Measurements from ENCODE around the gene ACOX2.

The ACOX2 gene

DNA sequence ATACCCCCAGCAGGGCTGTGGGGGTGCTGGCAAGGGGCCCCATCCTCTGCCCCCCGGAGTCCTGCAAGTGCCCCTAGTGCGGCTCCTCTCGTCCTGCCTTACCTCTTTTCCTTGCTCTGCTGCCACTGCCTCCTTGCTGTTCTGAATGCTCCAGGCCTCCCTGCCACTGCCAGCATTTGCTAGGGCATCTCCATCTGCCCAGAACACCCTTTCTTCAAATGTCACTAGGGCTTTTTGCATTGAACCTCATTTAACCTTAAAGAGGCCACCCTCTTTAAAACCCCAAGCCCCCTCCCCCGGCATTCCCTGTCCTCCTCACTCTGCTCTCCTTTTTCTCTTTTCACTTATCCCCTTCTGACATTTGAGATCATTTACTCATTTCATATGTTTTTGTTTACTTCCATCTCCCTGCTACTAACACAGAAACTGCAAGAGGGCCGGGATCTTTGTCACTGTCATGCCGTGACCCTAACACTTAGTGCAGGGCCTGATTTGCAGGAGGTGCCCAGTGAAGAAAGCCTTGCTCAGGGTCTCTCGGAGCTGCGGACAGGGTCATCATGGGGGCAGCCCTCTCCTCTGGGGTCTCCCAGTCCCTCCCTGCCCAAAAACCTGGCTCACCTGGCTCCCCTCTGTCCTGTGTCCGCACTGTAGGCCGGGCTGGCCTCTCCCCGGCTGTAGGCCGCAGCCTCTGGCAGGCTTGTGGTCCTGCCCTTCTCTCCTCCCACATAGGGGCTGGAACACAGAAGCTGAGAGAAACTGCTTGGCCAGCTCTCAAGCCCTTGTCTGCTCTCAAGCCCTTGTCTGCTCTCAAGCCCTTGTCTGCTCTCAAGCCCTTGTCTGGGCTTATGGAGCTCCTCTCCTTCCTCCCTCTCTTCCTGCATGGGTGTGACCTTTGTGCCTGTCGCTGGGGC, at the start of gene ACOX2:
TSS of gene ACOX2 (minus strand) at position 690 of the 911 bp plus-strand sequence. CDS start 2,084 bp downstream, outside the sequence.
- DNase-seq (ENCODE audit: low spot score) = no peak

DNA sequence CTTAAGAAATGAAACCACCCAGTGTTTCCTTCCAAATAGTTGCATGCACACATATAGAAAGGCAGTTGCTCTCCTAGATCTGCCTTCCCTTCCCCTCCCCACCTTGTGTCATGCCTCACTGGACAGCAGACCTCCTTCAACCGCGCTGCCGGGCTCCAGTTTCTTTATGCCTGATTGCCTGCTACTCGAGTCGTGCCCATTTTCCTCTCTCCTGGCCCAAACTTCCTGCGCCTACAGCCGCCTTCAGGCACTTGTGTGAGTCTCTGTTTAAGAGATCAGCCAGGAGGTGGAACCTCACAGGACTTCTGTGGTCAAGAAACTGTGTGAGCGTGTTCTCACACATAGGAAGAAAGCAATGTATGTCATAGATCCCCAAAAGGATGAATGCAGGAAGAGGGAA, 49.0 kb upstream of the ACOX2 start:
- DNase-seq (ENCODE audit: low spot score) = no peak

DNA sequence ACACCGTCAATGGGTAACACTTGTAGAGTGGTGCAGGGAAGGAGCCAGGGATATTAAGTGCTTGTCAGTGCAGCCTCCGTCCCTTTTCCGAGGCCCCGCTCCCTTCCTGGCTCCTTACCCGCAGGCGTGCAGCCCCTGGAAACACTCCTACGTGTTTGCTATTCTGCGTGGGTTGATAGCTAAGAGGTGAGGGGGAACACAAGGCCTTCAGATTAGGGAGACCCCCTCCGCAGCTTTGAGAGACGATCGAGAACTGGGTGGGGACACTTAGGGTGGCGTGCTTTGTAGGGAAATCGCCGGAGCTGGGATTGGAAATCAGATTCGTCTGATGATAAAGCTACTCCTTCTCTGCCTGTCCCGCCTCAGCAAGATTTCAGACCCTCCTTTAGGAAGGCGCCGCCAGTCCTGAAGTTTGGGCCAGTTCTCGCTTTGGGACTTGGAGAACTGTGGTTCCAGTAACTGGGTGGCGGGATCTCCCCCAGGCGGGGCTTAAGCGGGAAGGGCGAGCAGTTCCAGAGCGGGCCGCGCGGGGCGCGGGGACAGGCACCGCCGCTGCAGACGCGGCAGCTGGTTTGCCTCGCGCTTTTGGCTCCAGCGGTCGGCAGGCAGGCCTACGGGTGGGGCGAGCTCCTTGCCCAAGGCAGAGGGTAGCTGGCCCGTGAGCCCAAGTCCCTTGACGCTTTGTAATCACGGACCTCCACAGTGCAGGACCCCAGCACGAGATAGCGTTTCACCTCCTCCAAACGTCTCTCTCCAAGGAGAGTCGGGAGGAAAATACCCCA, 48.2 kb upstream of the ACOX2 start:
- peak; percentile 88 for DNase-seq (ENCODE audit: low spot score)

DNA sequence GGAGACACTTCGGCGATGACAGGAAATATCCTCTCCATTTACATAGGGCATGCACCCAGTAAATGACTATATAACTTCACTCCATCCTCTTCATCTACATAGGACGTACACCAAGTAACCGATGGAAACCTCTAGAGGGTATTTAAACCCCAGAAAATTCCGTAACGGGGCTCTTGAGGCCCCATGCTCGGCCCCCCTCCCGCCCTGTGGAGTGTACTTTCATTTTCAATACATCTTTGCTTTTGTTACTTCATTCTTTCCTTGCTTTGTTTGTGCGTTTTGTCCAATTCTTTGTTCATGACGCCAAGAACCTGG, 47.7 kb upstream of the ACOX2 start:
- no peak for DNase-seq (ENCODE audit: low spot score)

DNA sequence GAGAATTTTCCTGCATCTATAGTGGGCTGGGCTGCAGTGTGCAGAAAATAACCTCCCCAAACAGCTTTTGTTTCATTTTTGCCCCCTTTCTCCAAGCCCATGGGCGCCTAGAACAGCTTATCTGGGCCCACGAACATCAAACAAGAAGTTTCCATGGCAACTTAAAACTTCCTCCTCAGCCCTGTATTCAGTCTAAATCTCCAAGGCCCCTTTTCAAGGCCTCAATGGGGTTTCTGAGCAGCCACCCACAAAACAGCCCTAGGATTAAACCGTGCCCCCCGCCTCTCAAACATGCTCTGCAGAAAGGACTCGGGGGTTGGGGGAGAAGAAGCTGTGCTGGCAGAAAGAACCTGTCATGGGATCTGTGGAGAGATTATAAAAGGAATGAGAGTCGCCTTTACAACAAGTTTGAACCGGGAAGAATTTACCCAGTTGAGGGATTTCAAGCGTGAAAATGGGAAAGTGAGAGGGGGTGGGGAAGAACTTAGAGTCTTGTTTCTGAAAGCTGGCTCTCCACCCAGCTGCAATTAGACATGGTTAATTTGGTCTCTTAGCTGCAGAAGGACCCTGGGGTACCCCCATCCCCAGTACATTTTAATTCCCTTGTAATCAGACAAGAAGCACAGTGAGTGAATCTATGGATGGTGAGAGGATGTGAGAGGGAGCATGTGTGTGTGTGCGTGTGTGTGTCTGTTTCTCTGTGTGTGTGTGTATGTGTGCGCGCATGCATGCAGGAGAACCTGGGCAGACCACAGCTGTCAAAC, 44.5 kb upstream of the ACOX2 start:
- peak; percentile 91 for DNase-seq (ENCODE audit: low spot score)

DNA sequence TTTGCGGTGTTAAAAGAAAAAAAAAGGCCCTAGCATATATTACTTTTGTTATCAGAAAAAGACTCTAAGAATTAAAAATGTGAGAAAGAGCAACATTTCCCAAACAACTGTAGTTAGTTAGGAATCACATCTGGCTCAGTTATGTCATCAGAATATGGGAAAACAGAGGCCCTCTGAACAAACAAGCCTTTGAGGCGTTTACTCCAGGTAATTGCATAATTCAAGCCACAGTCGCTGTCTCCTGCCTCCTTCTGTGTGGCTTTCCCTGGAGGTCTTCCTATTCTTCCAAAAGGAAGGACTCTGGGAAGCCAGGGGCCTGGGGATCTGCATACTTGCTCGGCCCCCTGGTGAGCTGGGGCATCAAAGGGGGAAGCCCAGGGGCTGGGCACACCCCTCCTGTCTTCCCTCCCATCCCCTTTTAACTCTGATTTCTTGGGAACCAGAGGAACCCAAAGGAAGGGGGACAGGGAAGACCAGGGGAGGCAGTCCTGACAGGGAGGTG, 43.9 kb upstream of the ACOX2 start:
- DNase-seq (ENCODE audit: low spot score) = peak; percentile 81

DNA sequence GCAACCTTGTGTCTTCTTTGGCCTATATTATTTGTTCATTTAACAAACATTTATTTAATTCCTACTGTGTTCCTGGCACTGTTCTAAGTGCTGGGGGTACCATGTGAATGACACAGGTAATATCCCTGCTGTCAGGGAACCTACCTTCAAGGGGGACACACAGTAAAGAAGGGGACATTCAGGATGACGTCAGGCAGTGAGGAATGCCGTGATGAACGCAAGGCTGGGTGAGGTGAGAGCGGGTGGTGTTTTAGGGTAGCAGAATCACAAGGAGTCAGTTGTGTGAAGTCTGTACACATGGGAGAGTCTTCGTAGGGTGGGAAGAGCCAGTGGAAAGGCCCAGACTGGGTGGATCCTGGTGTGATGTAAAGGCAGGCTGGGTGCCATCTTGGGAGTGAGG, 41.9 kb upstream of the ACOX2 start:
- no peak for DNase-seq (ENCODE audit: low spot score)

DNA sequence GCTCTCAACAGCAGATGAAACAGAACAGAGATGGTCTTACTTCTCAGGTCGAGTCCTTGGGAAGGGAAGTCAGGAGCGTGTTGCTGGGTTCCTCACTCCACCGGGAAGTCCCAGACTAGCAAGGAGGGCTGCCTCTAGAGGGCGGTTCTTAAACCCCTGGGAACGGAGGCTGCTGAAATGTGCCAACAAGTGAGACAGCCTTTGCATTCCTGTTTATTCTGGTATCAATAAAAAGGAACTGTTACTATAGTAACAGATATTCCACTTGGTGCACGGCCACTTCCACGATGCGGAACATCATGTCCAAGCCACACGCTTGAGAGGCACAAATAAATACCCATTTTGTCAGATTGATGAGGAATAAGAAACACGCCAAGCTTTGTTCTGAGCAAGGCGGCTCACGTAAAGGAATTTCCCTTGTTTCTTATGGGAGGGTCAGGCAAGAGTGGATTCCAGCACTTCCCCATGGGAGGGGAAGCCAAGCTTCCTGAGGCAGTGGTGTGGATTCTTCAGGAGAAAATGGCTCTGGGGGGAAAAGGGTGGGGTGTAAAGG, 40.4 kb upstream of the ACOX2 start, which contains the start of gene FAM107A:
TSS of gene FAM107A (minus strand) at position 123 of the 553 bp plus-strand sequence. CDS start 7,531 bp downstream, outside the sequence.
- DNase-seq (ENCODE audit: low spot score) = no peak

DNA sequence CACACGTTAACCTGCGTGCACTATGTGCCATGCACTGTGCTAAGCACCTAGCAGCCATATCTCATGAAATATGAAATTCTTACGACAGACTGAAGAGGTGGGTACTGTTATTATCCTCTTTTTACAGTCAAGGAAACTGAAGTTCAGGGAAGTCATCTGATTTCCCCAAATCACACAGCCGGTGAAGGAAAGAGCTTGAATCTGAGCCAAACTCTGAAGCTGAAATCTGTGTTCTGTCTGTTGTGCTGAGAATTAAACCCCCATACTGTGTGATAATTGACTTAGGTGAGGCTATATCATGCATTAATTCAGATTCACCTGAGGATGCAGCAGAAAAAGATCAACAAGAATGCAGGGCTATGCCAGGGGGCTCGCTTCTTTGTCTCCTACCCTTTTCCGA, 39.7 kb upstream of the ACOX2 start:
- DNase-seq (ENCODE audit: low spot score) = no peak

DNA sequence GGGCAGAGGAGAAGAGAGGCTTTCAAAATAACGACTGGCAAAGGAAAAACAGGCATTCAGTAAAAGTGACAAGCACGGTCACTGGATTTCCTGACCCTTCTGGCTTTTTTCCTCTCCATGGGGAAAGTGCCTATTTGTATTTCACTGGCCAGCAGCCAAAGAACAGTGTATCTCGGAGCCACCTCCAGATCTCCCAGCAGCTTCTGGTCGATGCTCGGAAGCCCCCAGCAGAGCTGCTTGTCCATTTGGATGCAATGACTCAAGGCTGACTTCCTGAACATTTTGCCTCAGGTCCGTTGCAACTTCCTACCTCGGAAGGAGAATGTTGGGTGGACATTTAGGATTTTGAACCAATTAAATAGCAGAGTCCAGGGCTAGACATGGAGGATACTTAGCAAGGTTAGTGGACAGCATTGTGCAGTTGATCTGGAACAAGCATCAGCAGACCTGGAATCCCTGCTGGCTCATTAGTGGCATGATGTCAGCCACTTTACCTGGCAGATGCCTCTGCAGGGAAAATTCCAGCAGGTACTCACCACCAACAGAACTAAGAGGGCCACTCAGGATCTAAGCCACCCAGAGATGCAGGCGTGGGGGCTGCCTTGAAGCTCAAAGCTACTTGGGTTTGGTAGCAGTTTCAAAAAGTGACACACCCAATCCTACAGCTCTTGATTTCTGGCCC, 39.1 kb upstream of the ACOX2 start:
- no peak for DNase-seq (ENCODE audit: low spot score)

DNA sequence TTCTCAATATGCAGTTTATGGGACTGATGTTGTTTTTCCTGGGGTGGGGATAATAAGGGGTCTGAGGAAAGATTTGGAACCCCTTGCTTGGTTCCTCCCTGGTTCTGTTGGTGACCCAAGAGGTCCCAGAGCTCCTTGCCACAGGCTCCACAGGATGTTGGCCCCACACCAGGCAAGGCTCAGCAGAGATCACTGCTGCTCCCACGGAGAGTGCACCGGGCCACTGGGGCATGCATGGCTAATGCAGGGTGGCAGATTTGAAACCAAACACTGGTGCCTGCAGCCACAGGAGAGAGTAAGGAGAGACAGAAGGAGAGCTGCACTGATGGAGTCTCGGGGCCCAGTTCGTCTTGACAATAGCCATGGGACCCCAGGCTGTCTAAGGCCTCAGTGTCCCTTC, 37.7 kb upstream of the ACOX2 start:
- DNase-seq (ENCODE audit: low spot score) = no peak

DNA sequence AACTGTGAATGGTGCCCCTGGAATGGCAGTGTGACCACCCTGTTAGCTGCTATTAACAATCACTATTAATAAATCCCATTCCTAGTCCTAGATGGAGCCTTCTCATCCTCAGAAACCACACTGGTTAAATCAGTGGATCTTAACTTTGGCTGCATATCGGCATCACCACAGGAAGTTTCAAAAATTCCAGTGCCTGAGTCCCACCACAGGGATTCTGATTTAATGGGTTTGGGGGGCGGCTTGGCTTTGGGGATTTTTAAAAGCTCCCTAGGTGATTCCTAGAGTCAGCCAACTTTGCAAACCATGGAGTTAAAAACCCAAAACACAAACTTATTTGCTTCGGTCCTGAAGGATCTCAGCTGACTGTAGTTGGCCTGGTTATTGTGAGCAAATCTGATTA, 37.1 kb upstream of the ACOX2 start:
- DNase-seq (ENCODE audit: low spot score) = no peak

DNA sequence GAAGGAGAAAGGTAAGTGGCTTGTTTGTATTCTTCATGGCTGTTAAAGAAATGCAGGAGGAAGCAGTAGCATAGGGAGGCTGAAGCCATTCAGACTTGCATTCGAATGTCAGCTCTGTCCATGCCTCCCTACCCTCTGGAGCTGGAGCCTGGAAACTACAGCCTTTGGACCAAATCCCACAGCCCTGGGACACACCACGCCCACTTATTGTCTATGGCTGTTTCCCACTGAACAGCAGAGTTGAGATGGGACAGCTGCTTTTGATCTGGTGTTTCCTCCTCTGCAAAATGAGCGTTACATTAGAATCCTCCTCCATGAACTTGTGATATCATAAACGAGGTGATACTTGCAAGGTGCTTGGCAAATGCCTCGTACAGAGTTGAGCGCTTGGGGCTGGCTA, 36.6 kb upstream of the ACOX2 start:
- no peak for DNase-seq (ENCODE audit: low spot score)

DNA sequence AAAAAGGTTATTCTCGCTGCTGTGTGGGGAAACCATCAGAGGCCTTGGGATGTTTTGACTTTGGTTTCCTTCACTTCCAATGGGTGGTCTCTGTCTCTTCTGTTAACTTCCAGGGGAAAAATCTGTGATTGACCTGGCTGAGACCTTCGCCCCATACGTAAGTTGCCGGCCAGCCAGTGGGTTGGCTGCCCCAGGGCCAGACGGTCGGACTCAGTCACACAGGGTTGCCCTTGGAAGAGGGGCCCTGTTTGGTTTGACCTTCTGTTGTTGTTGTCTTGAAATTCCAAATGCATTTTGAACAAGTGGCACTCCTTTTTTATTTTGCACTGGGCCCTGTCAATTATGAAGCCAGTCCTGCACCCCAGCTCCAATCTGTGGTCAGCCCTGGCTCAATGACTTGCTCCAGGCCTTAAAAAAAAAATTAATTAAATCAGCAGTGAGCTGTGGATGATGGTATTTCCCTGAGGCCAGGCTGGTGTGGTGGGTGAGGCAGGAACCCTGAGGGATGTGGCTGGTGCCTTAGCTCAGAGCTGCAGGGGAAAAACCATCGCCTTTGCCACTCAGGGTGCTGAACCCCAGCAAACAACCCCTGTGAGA, 35.7 kb upstream of the ACOX2 start:
- DNase-seq (ENCODE audit: low spot score) = no peak

DNA sequence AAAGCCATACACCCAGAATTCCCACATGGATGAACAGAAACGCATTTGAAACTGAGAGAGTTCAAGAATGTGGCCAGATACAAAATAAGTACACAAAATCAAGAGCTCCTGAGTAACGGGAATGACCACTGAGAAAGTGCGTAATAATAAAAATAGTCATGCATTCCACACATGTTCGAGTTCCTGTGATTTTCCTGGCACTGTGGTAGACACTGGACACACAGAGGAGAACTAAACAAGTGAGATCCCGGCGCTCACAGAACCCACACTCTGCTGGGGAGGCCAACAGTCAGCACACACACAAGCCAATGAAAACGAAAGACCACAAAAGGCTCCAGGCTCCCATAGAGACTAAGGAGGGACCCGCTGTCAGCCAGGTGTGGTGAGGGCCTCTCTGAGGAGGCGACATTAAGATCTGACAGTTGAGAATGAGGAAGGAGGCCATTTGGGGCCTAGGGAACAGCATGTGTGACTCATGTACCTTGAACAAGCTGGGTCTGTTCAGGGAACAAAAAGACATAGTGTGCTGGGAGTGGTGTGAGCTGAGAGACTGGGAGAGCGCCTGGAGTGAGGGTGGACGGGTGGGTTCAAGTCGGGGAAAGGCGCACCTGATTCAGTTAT, 35.1 kb upstream of the ACOX2 start:
- no peak for DNase-seq (ENCODE audit: low spot score)

DNA sequence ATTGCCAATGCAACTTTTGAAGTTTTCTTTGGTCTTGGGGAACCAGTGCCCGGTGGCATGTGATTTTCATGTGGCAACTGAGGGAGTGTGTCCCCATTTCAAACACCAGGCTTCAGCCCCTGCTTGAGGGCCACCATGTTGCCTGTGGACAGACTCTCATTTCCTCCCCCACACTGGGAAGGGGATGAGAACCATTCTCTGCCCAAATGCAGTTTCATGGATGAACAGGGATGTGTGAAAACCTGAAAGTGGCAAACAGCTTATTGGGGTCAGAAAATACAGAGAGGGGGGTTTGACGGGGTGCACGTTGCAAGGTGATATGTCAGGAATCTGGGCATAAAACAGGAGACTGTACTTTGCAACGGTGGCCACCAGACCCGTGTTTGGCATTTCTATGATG, 33.9 kb upstream of the ACOX2 start:
- peak; percentile 25 for DNase-seq (ENCODE audit: low spot score)

DNA sequence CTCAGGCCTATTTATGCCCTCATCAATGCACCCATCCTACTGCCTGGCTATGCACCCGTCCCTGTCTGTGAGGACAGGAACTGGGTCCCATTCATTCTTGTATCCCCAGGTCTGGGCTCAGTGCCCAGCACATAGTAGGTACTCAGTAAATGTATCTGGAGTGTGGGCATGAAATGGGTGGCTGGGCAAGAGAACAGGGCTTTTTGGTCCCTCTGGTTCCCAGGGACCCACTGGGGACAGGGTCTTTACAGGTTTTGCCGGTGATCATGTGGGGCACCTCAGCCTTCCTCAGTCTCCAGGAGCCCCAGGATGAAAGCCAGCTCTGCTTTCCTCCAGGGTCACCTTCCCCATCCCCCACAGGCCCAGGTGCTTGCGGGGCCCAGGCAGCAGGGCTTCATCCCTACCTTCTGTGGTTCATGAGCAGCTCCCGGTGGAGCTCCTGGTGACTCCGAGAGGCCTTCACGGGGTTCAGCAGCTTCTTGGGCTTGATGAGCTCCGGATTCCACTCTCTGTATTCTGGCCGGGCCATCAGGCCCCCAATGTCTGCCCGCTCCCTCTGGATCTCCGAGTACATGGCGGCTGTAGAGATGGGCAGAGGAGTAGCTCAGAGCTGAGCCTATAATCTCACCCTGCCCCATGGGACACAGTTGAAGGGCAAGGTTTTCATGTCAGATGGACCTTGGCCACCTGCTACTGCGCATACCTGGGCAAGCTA, 32.5 kb upstream of the ACOX2 start:
- peak; percentile 43 for DNase-seq (ENCODE audit: low spot score)

DNA sequence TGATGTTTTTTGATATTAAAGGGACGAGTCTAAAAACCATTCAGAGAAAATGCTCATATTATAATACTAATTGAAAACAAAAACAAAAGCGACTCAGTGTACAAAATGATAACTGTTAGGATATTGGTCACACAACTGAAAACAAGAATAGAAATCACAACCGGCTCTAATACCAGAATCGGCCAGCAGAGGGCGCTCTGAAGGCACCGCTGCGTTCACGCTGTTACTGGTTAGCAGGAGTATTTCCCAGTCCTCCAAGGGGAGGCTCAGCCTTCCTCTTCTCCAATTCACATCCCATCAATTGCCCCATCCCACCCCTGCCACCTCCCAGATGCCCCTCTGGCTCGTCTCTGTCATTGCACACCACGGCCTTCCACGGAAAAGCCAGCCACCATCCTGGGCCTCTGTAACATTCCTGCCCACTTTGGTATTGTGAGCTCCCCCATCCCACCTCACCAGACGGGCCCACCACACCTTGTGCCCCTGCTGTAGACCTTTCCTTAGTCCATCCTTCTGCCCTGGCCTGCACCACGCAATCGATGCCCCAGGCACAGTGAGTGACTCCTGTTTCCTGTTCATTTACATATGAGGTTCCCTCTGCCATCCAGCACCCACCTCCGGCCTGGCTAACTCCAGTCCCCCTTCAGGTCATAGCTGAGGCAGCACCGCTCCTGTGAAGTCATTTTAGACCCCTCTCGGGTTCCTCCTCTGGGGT, 31.7 kb upstream of the ACOX2 start:
- peak; percentile 89 for DNase-seq (ENCODE audit: low spot score)

DNA sequence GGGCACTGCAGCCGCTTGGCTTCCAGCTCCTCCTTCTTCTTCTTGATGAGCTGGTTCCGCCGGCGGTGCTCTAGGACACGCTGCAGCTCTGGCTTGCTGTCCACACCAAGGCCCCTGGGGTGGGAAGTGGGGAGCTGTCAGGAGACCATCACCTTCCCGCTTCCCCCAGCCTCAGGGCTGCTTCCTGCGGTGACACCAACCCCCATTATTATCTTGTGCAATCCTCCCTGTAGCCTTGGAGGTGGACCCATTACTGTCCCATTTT, 30.2 kb upstream of the ACOX2 start:
- no peak for DNase-seq (ENCODE audit: low spot score)

Measured in ecto neural progenitor cell (in vitro differentiated cells).